NCI-H774 (cell line): Measurements from ENCODE around the gene LITAFD.
"Not testable (repeated sequence)": the region's sequence is repeated elsewhere in the genome, so short reads cannot be mapped to it uniquely, and the experiment has no call there.

ENCODE experiments used
- DNase-seq: peaks from one replicate; lab custom pipeline; 2025; lab: John Stamatoyannopoulos, UW

Gene LITAFD

DNA sequence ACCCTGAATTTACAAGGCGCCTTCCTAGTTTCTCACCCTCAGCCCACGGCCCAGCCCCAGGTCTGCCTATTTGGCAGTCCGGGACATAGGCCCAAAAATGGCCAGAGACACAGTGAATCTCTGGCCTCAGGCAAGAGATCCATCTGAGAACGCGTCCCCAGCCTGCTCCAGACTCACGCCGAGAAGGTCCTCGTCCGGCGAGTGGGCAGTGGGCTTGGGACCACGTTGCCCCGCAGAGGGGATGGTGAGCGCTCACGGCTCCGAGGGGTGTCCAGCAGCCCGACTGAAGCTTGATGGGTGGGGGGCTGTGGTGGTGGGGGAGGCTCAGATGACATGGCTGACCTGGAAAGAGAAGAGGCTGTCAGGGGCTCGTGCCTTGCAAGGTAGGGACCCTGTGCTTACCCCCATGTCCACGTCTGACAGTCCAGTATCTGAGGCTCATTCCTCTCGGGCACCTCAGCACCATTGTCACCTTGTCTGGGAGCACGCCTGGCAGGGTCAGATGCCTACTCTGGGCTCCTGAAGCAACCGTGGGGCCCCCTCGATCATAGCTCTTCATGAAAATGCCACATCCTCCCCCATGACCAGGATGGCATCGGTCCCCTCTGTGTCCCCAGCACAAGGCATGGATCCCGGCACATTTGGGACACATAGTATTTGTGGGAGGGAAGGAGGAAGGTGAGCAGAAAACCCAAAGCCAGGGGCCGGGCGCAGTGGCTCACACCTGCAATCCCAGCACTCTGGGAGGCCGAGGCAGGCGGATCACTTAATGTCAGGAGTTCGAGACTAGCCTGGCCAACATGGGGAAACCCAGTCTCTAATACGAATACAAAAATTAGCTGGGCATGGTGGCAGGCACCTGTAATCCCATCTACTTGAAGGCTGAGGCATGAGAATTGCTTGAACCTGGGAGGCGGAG, 22.9 kb upstream of the LITAFD start:
- DNase-seq = no peak

DNA sequence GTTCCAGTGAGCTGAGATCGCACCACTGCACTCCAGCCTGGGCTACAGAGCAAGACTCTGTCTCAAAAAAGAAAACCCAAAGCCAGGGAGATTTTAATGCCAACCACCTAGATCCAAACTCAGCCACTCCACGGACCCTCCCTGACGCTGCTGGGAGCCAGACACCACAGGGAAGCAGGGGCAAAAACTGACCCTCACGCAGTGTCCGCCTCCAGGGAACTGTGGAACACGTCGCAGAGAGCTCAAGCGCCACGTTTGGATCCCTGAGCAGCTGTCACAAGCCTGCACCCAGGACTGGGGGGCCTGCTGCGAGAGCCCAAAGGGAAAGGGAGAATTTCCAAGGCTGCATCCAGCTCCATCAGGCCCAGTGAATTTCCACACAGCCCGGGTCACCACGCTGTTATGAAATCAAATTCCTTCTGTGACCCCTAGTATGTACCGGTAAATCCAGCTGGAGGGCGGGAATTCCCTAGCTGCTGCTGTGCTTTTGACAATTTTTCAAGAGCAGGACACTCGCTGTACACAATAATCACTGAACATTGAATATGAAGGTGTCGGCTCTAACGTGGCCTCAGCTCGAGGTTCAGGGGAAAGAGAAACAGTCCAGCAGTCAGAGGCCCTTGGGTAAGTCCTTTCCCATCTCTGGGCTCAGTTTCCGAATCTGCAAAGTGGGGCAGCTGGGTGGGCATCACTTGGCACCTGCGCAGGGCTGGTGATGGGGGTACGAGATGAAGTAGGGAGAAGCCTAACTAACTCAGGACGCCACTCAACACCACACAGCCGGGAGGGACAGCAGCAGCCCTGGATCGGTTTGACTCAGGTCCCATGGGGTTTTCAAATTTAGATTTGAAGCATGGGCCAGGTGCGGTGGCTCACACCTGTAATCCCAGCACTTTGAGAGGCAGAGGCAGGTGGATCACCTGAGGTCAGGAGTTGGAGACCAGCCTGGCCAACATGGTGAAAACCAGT, 22.0 kb upstream of the LITAFD start:
- DNase-seq = no peak

DNA sequence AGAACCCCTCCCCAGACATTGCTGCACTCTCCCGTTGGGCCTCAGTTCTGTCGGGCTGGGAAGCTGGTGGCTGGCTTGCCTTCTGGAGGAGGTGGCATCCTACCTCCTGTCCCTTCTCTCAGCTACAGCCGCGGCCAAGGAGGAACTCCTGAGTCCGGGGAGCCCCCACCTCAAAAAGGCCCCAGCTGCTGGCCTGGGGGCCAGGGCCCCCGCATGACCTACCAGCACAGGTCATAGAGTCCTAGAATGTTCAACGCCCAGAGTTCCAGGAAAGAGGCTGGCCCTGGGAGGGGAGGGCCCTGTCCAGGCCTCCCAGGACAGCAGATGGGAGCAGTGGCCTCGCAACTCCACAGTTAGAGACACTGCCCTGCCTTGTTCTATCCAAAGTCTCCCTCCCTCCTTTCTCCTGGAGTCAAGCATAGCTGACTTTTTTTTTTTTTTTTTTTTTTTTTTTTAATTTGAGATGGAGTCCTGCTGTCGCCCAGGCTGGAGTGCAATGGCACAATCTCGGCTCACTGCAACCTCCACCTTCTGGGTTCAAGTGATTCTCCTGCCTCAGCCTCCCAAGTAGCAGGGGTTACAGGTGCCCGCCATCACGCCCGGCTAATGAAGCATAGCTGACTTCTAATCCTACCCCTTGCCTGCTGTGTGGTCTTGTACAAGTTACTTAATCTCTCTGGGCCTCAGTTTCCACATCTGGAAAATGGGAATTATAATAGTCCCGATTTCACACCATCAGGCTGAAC, 20.4 kb upstream of the LITAFD start:
- no peak for DNase-seq

DNA sequence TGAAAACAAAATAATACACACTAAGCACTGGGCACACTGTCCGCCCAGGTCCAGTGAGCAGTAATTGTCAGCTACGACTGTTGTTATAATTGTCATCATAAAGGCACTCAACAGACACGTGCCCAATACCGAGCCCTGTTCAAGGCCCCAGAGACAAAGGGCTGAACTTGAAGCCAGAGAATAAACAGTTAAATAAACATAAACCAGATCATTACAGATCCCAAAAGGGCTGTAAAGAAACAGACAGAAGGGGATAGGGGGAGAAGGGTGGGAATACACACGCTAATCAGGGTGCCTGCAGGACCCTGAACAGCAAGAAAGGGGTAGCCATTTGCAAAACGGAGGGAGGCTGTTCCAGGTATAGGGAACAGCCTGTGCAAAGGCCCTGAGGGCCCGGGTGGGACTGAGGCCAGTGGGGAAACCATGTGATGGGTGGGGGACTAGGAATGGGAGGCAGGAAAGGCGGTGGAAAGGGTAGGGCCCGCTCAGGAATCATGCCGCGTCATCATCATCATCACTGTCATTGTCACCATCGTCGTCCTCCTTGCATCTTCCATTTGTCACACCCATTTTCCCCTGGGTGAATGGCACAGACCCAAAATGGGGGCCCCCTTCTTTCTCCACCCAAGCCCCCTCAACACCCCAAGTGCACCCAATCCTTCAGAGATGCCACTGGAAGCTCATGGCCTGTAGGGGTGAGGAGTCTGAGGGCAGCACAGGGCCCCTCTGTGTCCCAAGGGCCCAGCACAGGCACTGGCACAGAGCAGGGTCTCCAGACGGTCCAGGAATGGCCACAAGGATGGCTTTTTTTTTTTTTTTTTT, 19.6 kb upstream of the LITAFD start:
- no peak for DNase-seq

DNA sequence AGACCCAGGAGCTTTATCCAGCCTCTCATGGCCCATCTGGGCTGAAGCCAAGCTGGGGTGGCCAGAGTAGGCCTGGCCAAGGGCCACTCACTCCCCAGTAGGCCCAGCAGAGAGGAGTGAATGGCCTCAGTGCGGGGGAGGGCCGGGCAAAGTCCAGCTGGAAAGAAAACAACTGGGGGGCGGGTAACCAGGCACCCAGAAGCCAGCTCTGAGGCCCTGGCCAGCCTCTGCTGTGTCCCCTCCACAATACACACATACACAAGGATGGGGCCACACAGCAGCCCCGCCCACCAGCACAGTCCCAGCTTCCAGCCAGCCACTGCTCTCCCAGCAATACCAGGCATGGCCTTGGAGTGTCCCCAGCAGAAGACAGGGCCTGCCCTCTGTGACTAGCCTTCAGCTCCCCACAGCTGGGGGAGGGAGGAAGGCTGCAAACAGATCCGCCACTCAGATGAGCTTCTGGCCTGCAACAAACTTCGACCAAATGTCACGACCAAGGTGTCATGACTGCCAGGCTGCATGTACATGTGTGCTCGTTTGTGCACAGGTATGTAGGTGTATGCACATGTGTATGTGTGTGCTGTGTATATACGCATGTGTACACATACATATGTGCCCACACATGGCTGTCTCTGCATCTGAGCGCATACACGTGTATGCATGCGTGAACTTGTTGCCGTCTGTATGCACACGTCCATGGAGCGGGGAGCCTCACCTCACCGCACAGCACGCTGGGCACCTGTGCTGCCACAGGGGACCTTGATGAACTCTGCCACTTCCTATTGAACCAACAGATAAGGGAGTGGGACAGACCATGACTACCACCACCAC, 18.3 kb upstream of the LITAFD start:
- no peak for DNase-seq

DNA sequence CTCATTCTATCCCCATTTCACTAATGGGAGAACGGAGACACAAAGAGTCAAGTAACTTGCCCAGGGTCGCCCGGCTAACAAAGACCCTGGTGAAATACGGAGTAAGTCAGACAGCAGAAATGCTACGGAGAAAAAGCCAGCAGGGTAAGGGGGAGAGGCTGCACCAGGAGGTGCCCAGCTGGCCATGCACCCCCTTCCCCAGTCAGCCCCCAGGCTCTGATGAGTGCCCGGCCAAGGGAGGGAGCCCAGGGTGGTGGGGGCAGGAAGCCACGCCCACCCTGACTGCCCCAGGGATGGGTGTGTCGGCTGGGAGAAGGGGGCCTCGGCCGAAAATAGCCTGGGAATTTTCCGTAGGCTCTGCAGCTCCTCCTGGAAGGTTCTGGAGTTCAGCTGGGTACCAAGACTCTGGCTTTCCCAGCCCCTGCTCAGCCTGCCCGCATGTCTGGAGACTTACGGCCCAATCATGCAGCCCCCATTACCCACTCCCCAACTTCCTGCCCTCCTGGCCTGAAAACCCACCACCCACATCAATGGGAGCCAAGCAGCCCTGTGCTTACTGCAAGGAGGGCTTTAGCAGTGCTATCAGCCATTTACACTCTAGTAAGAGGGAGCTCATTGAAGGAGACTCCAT, 17.6 kb upstream of the LITAFD start:
- DNase-seq = no peak

DNA sequence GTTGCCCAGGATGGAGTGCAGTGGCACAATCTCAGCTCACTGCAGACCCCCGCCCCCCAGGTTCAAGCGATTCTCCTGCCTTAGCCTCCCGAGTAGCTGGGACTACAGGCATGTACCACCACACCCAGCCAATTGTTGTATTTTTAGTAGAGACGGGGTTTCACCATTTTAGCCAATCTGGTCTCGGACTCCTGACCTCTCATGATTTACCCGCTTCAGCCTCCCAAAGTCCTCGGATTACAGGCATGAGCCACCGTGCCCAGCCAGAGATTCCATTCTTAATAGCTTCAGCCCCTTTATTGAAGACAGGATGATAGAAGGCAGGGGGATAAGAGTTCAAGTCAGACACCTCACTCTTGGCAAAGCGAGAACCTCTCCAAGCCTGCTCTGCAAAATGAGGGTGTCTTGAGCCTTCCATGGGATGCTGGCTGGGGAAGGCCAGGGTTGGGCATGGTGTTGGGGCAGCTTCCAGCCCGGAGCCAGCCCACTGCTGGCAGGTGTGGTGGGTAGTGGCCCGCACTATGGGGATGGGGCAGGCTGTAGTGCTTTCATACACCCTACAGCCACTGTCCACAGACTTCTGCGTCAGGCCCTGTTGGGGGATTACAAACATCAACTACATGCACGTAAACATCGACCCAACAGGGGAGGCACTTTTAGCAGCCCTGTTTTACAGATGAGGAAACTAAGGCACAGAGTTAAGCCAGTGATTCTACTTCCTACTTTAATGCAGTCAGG, 16.8 kb upstream of the LITAFD start:
- DNase-seq = no peak

DNA sequence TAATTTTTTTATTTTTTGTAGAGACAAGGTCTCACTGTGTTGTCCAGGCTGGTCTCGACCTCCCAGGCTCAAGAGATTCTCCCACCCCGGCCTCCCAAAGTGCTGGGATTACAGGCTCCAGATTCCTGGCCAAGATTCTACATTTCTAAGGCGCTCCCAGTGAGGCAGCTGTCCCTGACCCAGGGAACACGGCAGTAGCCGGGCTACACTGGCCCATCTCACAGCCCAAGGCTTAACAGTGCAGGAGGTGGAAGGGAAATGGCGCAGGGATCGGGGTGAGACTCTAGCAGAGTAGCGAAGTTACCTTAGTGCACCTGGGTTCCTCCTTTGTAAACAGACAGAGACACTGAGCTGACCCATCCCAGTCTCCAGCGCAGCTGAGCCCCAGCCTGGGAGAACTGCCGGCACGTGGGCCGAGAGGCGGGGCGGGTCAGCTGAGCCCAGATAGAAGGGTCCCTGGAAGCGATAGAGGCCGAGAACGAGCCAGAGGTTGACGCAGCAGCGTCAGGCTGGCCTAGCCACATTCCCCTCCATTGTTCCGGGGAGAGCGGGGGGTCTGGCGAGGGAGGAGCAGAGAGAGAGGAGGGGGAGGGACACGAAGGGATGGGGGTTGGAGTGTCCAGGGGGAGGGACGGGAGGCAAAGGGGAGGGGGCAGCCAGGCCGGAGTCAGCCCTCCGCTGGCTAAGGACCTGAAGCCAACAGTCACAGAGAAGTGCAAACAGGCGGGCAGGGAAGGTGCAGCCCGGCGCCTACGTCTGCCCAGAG, 15.8 kb upstream of the LITAFD start:
- DNase-seq = no peak

DNA sequence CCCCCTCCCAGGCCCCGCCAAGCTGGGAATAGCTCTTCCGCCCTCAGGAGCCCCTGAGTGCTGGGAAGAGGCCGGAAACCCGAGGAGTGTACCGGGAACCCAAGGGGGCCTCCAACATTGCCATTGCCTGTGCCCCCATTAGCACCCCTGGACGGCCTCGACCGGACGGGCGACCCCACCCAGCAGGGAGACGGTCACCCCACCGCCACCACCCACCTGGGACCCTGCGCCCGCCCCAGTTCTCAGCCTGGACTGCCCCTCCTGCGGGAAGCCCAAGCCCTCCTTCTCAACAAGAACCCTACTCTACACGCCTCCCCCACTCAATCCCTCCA, 15.3 kb upstream of the LITAFD start:
- no peak for DNase-seq

DNA sequence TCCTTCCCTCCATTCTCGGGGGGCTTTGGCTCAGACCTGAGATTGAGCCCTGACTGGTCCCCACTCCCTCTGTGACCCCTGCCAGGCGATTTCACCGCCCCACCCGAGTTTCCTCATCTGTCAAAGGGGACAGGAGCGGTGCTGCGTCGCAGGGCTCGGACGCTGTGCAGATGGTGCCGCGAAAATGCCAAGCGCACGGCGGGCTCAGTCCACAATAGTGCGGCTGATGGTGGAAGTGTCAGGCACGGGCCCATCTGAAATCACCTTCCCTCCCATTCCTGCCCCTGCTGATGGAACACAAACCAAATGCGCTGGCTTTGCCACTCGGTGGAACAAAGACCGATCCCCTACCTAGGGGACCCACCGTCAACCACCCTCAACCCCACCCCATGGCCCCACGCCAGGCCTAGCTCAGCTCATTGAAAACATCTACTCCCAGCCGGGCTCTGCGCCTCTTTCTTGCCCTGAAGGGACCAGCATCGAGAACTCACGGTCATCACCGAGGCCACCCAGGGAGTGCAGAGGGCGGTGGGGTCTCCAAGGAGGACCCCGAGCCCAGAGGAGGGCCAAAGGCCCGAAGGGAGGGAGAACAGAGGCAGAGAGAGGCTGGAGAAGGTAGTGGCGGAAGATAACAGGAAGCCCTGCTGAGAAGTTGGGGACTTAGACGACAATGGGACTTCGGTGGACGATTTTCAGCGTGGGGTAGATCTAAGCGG, 14.8 kb upstream of the LITAFD start:
- DNase-seq = no peak

DNA sequence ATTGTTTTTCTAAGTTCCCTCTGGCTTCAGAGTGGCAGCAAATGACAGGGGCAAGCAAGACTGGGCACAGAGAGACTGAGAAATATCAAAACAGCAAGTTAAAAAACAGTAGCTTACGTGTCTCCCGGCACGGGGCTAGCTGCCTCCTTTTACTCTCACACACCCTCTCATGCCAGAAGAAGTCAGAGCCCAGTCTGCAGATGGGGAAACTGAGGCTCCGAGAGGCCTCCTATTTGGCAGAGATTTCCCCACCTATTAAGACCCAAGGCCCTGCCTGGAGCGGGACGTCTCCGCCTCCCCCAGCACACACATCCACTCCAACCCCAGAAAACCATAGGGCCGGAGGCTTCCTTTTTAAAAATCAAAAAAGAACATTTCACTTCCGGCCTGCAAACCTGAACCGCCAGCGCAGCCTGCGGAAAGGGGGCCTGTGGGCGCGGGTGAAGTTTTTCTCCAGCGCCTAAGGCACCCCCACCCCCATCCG, 14.2 kb upstream of the LITAFD start:
- no peak for DNase-seq

DNA sequence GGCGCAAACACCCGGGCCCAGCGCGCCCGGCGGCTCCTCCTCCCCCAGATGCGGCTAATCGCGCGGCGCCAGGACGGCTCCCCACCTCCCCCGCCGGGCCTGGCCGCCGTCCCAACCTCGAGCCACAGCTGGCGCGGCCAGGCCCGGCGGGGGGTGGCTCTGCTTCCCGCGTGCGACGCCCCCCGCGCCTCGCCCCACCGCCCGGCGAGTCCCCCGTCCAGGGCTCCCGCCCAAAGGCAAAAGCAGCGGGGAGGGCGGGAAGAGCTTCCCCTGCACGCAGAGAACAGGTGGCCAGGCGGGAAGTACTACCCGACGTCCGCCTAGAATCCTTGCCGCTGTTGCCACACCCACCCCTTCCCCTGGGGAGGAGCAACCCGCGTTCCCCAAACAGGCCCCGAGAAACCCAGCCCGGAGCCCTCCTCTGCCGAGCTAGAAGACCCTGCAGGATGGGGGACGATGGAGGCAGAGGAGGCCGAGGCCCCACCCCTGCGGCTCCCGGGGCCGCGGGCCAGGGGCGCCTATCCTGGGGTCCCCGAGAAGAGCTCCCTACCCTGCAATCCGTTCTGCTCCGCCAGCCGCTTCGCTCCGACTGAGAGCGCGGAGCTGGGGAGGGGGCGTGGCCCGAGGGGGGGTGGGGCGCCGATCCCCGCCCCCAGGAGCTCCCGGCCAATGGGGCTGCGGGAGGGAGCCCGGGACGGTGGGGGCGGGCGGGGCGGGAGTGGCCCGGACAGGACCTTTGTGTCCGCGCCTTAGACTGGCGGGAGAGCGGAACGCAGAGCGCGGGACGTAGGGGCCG, 13.5 kb upstream of the LITAFD start, which contains the start of gene CARHSP1:
TSS of gene CARHSP1 (minus strand) at position 591 of the 796 bp plus-strand sequence. CDS start 9,678 bp downstream, outside the sequence.
- DNase-seq = peak; percentile 92

DNA sequence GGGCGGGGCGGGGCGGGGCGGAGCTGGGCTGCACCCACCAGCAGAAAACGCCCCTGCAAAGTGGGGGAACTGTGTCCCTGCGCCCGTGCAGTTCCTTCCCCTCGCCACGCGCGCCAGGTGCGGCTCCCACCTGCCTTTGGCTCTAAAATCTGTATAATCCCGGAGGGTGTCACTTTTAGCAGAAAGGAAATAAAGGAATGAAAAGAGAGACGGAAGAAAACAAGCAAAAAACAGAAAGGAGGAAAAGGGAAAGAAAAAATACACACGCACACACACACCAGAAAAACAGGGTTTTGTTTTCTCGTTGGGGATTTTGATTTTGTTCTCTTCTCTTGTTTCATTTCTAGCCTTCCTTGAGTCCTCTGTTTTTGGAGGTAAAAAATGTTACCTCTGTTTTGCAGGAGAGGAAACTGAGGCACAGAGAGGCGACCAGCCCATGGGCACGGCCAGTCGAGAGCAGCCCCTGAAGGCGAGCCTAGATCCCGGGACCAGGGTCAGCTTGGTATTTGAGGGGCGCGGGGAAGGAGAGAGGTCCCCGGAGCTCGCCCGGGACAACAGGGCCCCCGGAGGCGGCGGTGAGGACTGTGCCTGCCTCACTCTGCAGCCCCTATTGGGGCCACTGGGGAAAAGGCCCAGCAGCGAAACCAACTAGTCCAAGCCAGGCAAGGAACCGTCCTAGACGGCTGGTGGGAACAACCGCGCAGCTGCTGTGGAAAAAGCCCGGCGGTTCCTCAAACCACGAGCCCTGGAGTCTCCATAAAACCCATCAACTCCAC, 12.8 kb upstream of the LITAFD start:
- DNase-seq = no peak

DNA sequence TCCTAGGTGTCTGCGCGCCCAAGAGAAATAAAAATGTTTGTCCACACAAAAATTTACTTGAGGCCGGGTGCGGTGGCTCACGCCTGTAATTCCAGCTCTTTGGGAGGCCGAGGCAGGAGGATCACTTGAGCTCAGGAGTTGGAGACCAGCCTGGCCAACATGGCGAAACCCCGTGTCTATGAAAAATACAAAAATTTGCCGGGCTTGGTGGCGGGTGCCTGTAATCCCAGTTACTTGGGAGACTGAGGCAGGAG, 12.2 kb upstream of the LITAFD start:
- not testable (repeated sequence) for DNase-seq

DNA sequence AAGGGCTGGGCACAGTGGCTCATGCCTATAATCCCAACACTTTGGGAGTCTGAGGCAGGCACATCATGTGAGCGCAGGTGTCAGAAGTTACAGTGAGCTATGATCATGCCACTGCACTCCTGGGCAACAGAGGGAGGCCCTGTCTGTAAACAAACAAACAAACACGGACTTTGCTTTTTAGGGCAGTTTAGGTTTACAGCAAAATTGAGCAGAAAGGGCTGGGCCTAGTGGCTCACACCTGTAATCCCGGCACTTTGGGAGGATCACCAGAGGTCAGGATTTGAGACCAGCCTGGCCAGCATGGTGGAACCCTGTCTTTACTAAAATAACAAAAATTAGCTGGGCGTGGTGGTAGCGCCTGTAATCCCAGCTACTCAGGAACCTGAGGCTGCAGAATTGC, 10.1 kb upstream of the LITAFD start:
- no peak for DNase-seq
